Stomach (tissue), 9 donors: ENCODE results near the gene IMP4. TPM values are rescaled to one million over a fixed set of nuclear protein-coding genes. Genes with fewer than 3 reads are reported as not detected.

Source experiments
- DNase-seq, 2 donors: peaks; one replicate each; pipeline versions ENCODE4 v3.0.0 to v3.0.0-alpha.2; 2013 to 2019
- H3K27ac ChIP-seq, 5 donors: fragments of 200-600 bp in 4 of 5; sonication (generic) in 4 of 5; one replicate each; pipeline ENCODE4 v1.5.1; 2013 to 2019; ENCODE audit warnings: mild to moderate bottlenecking in 1 of 5, moderate library complexity in 1 of 5
- H3K27me3 ChIP-seq, 3 donors: fragments of 200-600 bp; sonication (generic); one replicate each; pipeline ENCODE4 v1.5.1; 2017 to 2019; ENCODE audit warnings: mixed run types in 1 of 3
- H3K36me3 ChIP-seq, 4 donors: fragments of 200-600 bp; sonication (generic); 1 replicate in 3 of 4; 2 replicates in 1 of 4; pipeline ENCODE4 v1.5.1; 2016 to 2019
- H3K4me1 ChIP-seq, 4 donors: fragments of 200-600 bp; sonication (generic); one replicate each; pipeline ENCODE4 v1.5.1; 2016 to 2019
- H3K4me3 ChIP-seq, 4 donors: fragments of 200-600 bp; sonication (generic) in 3 of 4; one replicate each; pipeline ENCODE4 v1.5.1; 2016 to 2019; ENCODE audit warnings: mild to moderate bottlenecking in 1 of 4
- H3K9me3 ChIP-seq, 4 donors: fragments of 200-600 bp; sonication (generic); one replicate each; pipeline ENCODE4 v1.5.1; 2016 to 2019
- CTCF ChIP-seq, 7 experiments: fragments of 450-650 bp in 4 of 7; fragments of 200-600 bp in 3 of 7; sonication (generic) in 3 of 7; IDR thresholded peaks; one replicate each; pipeline ENCODE4 v1.5.1; 2016 to 2019; ENCODE audit warnings: antibody characterized with exemption in 7 of 7, control low read depth in 2 of 7, mild to moderate bottlenecking in 1 of 7
- EP300 ChIP-seq: sonication (generic); formaldehyde crosslinking; IDR thresholded peaks from one replicate; pipeline ENCODE4 v1.6.1; 2017; ENCODE audit warnings: antibody characterized with exemption
- POLR2A ChIP-seq, 4 donors: fragments of 450-650 bp; IDR thresholded peaks; one replicate each; pipeline ENCODE4 v1.6.1; 2016; ENCODE audit warnings: antibody characterized with exemption in 4 of 4, control low read depth in 2 of 4, mild to moderate bottlenecking in 1 of 4, moderate library complexity in 1 of 4
- POLR2AphosphoS5 ChIP-seq, 3 donors: sonication (generic); formaldehyde crosslinking; IDR thresholded peaks; one replicate each; pipeline ENCODE4 v1.6.1; 2016; ENCODE audit warnings: antibody characterized with exemption in 3 of 3
- WGBS, 5 donors: extraction: QIAGEN DNeasy Blood & Tissue Kit in 3 of 5; methylation state at CpG; one replicate each; pipeline versions ENCODE4 v1.1.5 to v1.1.7; 2013 to 2018; 5-methylcytosine and 5-hydroxymethylcytosine counted together
- intact Hi-C: fragments of 100-400 bp; cut with DNase I; formaldehyde crosslinking; loops from one replicate; pipeline ENCODE4 v1.15.1; 2023; ENCODE audit warnings: low total_unique reads
- polyA plus RNA-seq, 3 donors: library from polyadenylated mRNA; stranded (reverse); fragments of 200-250 nt; gene quantifications; one replicate each; pipeline ENCODE4 v1.2.3, GENCODE V29; 2013
- total RNA-seq, 5 donors: library from RNA; depleted of rRNA; stranded (reverse); fragments of >200 nt; gene quantifications; one replicate each; pipeline versions ENCODE4 v1.1.0 to v1.2.3, GENCODE V29; 2014 to 2016
- donor health status: healthy with polysubstance abuse.
- donor health status: Bipolar disorder and iron deficiency.
- donor health status: healthy.

Gene IMP4
- total and polyA plus RNA-seq, 8 donors, result 14.2 to 128 (median 71.2) TPM

DNA sequence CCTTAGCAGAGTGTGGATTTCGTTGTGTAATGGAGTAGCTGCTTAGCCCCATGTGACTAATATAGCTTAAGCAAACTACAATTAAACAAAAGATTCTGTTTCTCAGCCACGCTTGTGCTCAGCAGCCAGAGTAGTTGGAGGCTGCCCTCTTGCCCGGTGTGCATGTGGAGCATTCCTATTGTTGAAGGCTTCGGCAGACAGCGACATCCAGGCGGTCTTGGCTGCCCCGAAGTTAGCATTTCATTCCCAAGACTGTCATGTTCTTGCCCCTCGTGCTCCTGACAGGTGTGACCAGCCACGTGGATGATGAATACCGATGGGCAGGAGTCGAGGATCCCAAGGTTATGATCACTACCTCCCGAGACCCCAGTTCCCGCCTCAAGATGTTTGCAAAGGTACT, 2.4 kb downstream of the IMP4 start:
- H3K9me3 ChIP-seq, result no peaks in the 10 kb centered on the region
- DNase-seq, result no peak
- no peak overlapping the region for H3K4me3 ChIP-seq
- no peaks in the 10 kb centered on the region for H3K27me3 ChIP-seq
- WGBS, 5 donors, result 93 to 96% (median 96%) methylated on average over 10 to 13 of the region's 13 CpGs
- H3K4me1 ChIP-seq, result peaks cover 18 to 34% (median 27%) of the 10 kb centered on the region in 4 donors
- peaks cover 37 to 61% (median 56%) of the 10 kb centered on the region in 4 donors for H3K36me3 ChIP-seq
- TF ChIP-seq EP300, result no peak
- TF ChIP-seq CTCF (IDR thresholded peaks at IDR 0.05), result no peak
- TF ChIP-seq POLR2AphosphoS5 (IDR thresholded peaks at IDR 0.05), result no peak
- no peak for TF ChIP-seq POLR2A (IDR thresholded peaks at IDR 0.05)
- intact Hi-C loops, result no loop called here
- H3K27ac ChIP-seq, result no peak overlapping the region

DNA sequence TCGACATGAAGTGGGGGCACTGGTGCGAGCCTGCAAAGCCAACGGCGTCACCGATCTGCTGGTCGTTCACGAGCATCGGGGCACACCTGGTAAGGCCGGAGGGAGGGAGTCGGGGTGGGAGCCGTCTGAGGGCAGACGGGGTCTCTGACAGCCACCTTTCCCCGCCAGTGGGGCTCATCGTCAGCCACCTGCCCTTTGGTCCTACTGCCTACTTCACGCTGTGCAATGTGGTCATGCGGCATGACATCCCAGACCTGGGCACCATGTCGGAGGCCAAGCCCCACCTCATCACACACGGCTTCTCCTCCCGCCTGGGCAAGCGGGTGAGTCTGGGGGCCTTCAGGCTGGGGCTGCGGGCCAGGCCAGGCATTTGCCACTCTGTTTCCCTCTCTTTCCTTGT, 2.9 kb downstream of the IMP4 start:
- DNase-seq, result no peak
- peaks cover 18 to 28% (median 25%) of the 10 kb centered on the region in 4 donors for H3K4me1 ChIP-seq
- H3K9me3 ChIP-seq, result no peaks in the 10 kb centered on the region

GRCh38 chr2:130346041-130346740, 3.5 kb downstream of the IMP4 start:
- TF ChIP-seq POLR2A (IDR thresholded peaks at IDR 0.05) (no peak), CTCF (IDR thresholded peaks at IDR 0.05) (no peak), EP300 (no peak), POLR2AphosphoS5 (IDR thresholded peaks at IDR 0.05) (no peak)
- intact Hi-C loops, result no loop called here
- Histone ChIP-seq H3K27me3 (no peaks in the 10 kb centered on the region), H3K36me3 (peaks cover 37 to 54% (median 49%) of the 10 kb centered on the region in 4 donors), H3K4me3 (no peak overlapping the region), H3K9me3 (no peaks in the 10 kb centered on the region), H3K4me1 (peaks cover 17 to 23% (median 19%) of the 10 kb centered on the region in 4 donors), H3K27ac (no peak overlapping the region)
- DNase-seq, result no peak
- 92 to 96% (median 94%) methylated on average over 24 to 26 of the region's 26 CpGs for WGBS, 5 donors

More for the DNA sequence above, 2.9 kb downstream of the IMP4 start:
- H3K4me3 ChIP-seq, result no peak overlapping the region
- TF ChIP-seq EP300 (no peak), CTCF (IDR thresholded peaks at IDR 0.05) (no peak), POLR2A (IDR thresholded peaks at IDR 0.05) (no peak), POLR2AphosphoS5 (IDR thresholded peaks at IDR 0.05) (no peak)
- 92 to 98% (median 96%) methylated on average over 21 of the region's 21 CpGs for WGBS, 5 donors
- no peaks in the 10 kb centered on the region for H3K27me3 ChIP-seq
- H3K27ac ChIP-seq, result no peak overlapping the region
- intact Hi-C loops, result no loop called here
- peaks cover 37 to 56% (median 51%) of the 10 kb centered on the region in 4 donors for H3K36me3 ChIP-seq

GRCh38 chr2:130346741-130347066, 4.0 kb downstream of the IMP4 start:
- H3K27me3 ChIP-seq, result no peaks in the 10 kb centered on the region
- no peak overlapping the region for H3K4me3 ChIP-seq
- intact Hi-C loops, result no loop called here
- WGBS, 5 donors, result 81 to 95% (median 84%) methylated on average over 4 of the region's 4 CpGs
- peaks cover 12 to 18% (median 14%) of the 10 kb centered on the region in 4 donors for H3K4me1 ChIP-seq
- no peaks in the 10 kb centered on the region for H3K9me3 ChIP-seq
- H3K27ac ChIP-seq, result no peak overlapping the region
- peaks cover 37 to 54% (median 49%) of the 10 kb centered on the region in 4 donors for H3K36me3 ChIP-seq
- no peak for DNase-seq
- TF ChIP-seq POLR2AphosphoS5 (IDR thresholded peaks at IDR 0.05), result no peak
- no peak for TF ChIP-seq POLR2A (IDR thresholded peaks at IDR 0.05)
- TF ChIP-seq CTCF (IDR thresholded peaks at IDR 0.05), result no peak
- no peak for TF ChIP-seq EP300
